Stimulated activated CD4-positive, alpha-beta T cell treated with anti-CD3 and anti-CD28 coated beads, Interleukin-12 subunit alpha, Interleukin-12 subunit beta, amount 100 ng/mL, for 4 hours (primary cell): ENCODE data around the gene ASMTL.
A peak's percentile ranks its signal among the peaks of the same experiment; 100 is the strongest.
"Not testable (repeated sequence)": the region's sequence is repeated elsewhere in the genome, so short reads cannot be mapped to it uniquely, and the experiment has no call there.

Experiments
- DNase-seq: peaks from one replicate; pipeline ENCODE4 v3.0.0-alpha.2; 2020

ASMTL gene

GRCh38 chrX:1481636-1482529 is 29.2 kb upstream of the ASMTL start:
- peak; percentile 60 for DNase-seq

- no peak for DNase-seq
Observed at GRCh38 chrX:1480082-1480785, 27.5 kb upstream of the ASMTL start.

DNA sequence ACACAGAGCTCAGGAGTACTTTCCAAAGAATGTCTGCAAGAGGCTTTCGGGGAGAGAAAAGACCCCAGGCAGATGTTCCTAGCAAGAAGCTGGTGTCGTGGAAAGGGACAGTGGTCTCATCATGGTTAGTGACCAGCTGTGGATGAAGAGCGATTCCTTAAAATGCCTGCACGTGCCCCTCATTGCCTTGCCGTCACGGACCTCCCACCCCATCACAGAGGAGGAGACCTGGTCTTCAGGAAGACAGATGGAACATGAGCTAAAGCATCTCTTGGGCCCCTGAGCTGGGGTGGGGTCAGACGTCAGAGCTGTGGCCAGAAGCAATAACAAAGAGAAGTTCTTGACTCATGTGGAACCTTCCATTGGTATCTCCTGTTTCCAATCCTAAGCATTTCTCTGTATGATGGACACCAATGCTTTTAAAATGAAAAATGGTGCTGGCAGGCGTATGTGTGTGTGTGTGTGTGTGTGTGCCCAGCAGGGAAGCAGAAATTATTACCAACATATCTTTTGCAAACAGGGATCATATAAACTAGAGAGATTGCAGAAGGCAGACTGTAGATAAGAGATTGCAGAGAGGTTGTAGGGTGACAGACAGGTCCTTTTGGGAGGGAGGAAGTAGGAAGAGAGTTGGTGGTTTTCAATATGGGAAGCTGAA is 25.2 kb upstream of the ASMTL start:
- no peak for DNase-seq

DNA sequence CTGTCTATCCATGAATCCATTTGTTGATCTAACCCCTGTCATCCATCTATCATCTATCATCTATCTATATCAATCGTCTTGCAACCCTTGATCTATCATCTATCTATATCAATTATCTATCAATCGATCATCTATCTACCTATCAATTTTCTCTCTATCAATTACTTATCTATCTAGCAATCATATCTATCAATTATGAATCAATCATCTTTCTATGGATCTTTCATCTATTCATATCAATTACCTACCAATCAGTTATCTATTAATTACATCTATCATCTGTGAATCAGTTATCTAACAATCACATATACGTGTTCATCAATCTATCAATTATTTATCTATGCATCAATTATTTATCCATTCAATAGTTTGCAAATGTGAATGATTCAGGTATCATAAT is 24.5 kb upstream of the ASMTL start:
- DNase-seq, result no peak

GRCh38 chrX:1476682-1477081 is 24.0 kb upstream of the ASMTL start:
- DNase-seq, result no peak

DNA sequence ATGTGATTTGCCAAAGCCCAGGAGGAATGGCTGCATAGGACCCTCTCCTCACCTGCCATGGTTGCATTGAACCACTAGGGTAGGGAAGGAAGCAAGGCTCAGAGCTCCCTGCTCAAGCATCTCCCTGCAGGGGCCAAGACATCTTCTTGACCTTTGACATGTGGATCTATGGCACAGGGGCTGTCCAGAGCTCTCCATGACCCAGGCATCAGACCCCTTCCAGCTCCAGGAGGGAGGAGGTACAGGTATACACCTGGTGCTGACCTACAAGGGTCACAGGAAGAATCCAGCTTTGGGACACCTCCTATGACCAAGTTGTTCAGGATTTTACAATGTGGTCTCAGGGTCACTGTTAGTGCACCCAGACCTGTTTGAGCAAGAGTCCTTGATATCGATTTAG is 23.2 kb upstream of the ASMTL start:
- DNase-seq, result no peak

- DNase-seq, result no peak
Observed at GRCh38 chrX:1475481-1475880, 22.8 kb upstream of the ASMTL start.

DNA sequence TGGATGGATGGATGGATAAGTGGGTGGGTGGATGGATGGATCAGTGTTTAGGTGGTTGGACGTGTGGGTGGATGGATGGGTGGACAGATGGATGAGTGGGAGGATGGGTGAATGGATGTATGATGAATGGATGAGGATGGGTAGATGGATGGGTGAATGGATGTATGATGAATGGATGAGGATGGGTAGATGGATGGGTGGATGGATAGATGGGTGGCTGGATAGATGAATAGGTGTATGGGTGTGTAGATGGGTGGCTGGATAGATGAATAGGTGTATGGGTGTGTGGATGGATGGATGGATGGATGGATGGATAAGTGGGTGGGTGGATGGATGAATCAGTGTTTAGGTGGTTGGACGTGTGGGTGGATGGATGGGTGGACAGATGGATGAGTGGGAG is 21.9 kb upstream of the ASMTL start:
- not testable (repeated sequence) for DNase-seq

DNA sequence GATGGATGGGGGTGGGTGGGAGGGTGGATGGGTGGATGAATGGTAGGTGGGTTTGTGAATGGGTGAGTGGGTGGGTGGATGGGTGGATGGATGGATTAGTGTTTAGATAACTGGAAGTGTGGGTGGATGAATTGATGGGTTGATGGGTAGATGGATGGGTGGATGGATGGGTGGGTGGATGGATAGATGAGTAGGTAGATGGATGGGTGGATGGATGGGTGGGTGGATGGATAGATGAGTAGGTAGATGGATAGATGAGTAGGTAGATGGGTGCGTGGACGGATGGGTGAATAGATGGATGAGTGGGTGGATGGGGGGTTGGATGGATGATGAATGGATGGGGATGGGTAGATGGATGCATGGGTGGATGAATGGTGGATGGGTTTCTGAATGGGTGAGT is 20.3 kb upstream of the ASMTL start:
- DNase-seq, result no peak

- peak; percentile 65 for DNase-seq
Observed at GRCh38 chrX:1468250-1468772, 15.6 kb upstream of the ASMTL start.

DNA sequence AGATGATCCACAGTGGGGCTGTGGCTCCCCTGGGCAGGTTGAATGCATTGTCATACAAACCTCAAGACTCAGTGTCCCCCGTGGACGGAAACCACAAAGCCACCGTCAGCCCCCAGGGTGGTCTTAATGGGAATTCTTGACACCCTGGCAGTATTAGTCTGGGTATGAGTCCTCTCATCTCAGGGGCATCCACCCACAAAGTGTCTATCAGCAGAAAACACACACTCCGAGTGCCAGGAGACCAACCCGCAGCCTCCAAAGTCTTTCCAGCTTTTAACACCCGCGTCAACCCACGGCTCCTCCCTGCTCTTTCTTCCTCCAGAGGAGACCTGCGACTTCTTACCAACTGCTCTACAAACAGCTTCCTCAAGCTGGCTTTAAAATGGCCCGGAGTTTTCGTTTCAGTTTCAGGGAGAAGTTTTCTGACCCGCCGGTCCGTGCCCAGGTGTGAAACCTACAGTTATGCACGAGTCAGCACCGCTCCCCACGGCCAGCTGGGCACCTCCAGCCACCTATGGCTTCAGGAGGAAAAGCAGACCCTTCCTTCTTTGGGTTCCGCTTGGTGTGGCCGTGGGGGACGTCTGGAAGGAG is 14.4 kb upstream of the ASMTL start:
- no peak for DNase-seq

DNA sequence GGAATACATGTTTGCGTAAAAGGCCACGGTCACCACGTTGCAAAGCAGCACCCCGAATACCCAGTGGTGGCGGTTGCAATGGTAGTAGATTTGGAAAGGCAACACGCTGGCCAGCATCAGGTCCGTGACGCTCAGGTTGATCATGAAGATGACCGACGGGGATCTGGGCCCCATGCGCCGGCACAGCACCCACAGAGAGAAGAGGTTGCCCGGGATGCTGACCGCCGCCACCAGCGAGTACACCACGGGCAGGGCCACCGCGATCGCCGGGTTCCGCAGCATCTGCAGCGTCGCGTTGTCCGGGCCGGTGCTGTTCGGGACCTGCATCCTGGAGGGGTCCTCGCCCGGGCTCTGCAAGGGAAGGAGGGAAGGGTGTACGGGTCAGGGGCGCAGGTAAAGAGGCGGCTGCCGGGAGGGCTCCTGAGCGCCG is 13.5 kb upstream of the ASMTL start:
- DNase-seq, result no peak

DNA sequence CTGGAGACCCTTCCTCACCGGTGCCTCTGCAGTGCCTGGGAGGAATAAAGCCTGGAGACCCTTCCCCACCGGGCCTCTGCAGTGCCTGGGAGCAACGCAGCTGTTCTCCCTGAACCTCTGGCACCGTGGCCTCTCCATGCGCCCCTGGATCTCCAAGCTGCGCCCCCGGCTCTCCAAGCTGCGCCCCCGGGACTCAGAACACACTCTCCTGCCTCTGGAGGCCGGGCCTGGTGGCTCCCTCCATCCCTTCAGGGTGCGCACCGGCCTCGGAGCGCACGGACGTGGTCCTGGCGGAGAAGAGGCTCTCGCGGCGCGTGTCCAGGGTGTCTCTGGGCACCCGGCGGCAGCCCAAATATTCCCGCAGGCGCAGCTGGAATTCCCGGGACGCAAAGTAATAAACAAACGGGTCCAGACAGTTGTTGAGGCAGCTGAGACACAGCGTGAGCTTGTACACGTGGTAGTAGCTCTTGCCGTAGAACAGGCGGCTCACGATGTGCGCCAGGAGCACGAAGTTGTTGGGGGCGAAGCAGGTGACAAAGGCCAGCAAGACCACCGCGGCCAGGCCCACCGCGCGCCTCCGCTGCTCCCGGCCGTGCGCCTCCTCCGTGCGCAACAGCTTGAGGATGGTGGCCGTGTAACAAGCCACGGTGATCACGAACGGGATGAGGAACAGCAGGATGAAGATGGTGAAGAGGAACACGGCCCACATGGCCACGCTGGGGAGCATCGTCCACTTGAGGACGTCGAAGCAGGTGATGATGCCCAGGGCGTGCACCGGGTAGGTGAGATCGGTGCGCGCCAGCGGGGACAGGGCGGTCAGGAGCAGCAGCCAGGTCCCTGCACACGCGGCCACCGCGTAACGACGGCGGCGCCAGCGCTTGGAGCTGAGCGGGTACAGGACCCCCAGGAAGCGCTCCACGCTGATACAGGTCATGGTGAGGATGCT is 12.8 kb upstream of the ASMTL start:
- no peak for DNase-seq

GRCh38 chrX:1464971-1465285 is 12.2 kb upstream of the ASMTL start:
- no peak for DNase-seq

- no peak for DNase-seq
Observed at GRCh38 chrX:1464041-1464970, 11.6 kb upstream of the ASMTL start.

DNA sequence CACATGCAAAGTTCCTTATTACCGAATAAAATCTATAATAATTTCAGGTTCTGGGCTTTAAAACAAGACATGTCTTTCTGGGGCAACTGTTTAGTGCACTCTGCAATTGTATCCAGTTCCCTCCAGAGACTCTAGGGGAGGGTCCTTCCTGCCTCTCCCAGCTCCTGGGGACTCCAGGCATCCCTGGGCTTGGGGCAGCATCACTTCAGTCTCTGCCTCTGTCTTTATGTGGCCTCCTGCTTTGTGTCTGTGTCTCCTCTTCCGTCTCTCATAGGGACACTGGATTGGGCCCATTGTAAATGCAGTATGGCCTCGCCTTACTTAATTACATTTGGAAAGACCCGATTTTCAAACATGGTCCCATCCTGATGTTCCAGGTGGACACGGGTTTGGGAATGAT is 10.9 kb upstream of the ASMTL start:
- DNase-seq, result no peak

DNA sequence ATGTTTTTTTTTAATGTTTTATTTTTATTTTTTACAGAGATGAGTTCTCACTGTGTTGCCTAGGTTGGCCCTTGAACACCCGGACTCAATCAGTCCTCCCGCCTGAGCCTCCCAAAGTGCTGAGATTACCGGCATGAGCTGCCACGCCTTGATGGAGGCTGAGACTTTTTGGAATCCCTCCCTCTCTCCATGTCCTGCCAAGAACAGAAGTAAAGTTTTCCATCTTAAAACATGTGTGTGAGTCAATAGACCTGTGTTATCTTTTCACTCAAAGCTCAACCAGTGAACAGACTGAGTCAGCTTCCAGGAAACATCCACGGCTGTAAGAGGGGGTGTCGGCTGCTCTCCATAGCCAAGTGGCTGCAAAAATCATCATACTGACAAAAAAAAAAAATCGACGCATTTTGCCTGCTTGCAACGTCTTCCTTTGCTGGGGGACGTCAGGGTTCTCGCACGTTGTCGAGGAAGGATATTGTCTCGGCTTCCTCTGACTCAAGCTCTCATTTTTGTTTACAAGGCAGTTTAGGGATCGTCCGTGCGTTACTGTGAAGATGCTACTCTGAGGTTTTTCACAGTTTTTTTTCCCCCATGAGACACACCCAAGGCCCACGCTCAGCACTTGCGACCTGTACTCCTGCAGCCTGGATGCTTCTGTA is 10.0 kb upstream of the ASMTL start:
- peak; percentile 52 for DNase-seq

- DNase-seq, result no peak
Observed at GRCh38 chrX:1462110-1462509, 9.4 kb upstream of the ASMTL start.

GRCh38 chrX:1455948-1456280 is 3.2 kb upstream of the ASMTL start:
- DNase-seq, result no peak

GRCh38 chrX:1453951-1454785 is 1.5 kb upstream of the ASMTL start:
- peak; percentile 95 for DNase-seq
